ENCODE data around the gene GNAS. TPM values are rescaled to one million over a fixed set of nuclear protein-coding genes. Genes with fewer than 3 reads are reported as not detected.

The GNAS gene
- total RNA-seq, 4 donors from 2014 or later = 334 to 533 (median 451) TPM

DNA sequence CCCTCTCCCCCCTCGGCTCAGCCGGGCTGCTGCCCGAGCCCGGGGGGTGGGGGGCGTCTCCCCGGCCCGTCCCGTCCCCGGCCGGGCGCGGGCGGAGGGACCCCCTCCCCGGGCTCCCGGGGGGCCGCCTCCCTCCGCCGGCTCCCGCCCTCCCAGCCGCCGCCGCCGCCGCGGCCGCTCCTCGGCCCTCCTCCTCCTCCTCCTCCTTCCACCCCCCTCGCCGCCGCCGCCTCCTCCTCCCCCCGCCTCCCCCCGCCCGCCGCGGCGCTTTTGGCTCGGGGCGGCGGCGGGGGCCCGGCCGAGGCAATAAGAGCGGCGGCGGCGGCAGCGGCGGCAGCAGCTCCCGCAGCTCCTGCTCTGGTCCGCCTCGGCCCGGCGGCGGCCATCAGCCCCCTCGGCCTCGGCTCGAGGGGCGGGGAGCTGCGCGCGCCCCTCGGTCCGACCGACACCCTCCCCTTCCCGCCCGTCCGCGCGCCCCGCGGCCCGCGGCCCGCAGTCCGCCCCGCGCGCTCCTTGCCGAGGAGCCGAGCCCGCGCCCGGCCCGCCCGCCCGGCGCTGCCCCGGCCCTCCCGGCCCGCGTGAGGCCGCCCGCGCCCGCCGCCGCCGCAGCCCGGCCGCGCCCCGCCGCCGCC is 38.7 kb downstream of the GNAS start:
- no peaks in the 10 kb centered on the region for H3K27me3 ChIP-seq
- peak overlapping the region; percentile 98 for H3K27ac ChIP-seq
- H3K4me1 ChIP-seq = peaks cover 47% of the 10 kb centered on the region
- H3K4me3 ChIP-seq = peak overlapping the region; percentile 86
- no peaks in the 10 kb centered on the region for H3K36me3 ChIP-seq
- no peaks in the 10 kb centered on the region for H3K9me3 ChIP-seq
- WGBS = no CpG with 5 or more reads among the region's 105 CpGs
- peak; percentile 51 to 69 for TF ChIP-seq POLR2A (IDR thresholded peaks at IDR 0.05)
- TF ChIP-seq, protein P1, sequence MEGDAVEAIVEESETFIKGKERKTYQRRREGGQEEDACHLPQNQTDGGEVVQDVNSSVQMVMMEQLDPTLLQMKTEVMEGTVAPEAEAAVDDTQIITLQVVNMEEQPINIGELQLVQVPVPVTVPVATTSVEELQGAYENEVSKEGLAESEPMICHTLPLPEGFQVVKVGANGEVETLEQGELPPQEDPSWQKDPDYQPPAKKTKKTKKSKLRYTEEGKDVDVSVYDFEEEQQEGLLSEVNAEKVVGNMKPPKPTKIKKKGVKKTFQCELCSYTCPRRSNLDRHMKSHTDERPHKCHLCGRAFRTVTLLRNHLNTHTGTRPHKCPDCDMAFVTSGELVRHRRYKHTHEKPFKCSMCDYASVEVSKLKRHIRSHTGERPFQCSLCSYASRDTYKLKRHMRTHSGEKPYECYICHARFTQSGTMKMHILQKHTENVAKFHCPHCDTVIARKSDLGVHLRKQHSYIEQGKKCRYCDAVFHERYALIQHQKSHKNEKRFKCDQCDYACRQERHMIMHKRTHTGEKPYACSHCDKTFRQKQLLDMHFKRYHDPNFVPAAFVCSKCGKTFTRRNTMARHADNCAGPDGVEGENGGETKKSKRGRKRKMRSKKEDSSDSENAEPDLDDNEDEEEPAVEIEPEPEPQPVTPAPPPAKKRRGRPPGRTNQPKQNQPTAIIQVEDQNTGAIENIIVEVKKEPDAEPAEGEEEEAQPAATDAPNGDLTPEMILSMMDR (IDR thresholded peaks at IDR 0.05) = no peak
- DNase-seq (ENCODE audit: low spot score in 2 of 2) = peak; percentile 78 to 89

DNA sequence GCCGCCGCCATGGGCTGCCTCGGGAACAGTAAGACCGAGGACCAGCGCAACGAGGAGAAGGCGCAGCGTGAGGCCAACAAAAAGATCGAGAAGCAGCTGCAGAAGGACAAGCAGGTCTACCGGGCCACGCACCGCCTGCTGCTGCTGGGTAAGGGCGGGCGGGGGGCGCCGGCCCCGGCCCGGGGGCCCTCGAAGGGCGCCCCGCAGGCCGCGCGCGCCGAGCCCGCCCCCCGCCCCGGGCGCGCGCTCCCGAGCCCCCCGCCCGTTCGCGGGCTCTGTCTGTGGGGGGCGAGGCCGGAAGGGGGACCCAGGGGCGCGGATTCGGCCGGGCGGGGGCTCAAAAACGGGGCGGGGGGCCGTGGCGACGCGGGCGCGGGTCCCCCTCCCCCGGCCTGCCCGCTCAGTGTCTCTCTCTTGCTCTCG is 39.2 kb downstream of the GNAS start:
- H3K9me3 ChIP-seq = no peaks in the 10 kb centered on the region
- peak overlapping the region; percentile 86 for H3K4me3 ChIP-seq
- 0% methylated on average over 15 of the region's 55 CpGs for WGBS
- H3K27me3 ChIP-seq = no peaks in the 10 kb centered on the region
- H3K4me1 ChIP-seq = peaks cover 51% of the 10 kb centered on the region
- peak overlapping the region; percentile 98 for H3K27ac ChIP-seq
- TF ChIP-seq POLR2AphosphoS5 (IDR thresholded peaks at IDR 0.05) (no peak), POLR2A (IDR thresholded peaks at IDR 0.05) (no peak), EP300 (IDR thresholded peaks at IDR 0.05) (no peak)
- TF ChIP-seq, protein P1 (IDR thresholded peaks at IDR 0.05) = no peak
- DNase-seq (ENCODE audit: low spot score in 2 of 2) = no peak
- no peaks in the 10 kb centered on the region for H3K36me3 ChIP-seq

DNA sequence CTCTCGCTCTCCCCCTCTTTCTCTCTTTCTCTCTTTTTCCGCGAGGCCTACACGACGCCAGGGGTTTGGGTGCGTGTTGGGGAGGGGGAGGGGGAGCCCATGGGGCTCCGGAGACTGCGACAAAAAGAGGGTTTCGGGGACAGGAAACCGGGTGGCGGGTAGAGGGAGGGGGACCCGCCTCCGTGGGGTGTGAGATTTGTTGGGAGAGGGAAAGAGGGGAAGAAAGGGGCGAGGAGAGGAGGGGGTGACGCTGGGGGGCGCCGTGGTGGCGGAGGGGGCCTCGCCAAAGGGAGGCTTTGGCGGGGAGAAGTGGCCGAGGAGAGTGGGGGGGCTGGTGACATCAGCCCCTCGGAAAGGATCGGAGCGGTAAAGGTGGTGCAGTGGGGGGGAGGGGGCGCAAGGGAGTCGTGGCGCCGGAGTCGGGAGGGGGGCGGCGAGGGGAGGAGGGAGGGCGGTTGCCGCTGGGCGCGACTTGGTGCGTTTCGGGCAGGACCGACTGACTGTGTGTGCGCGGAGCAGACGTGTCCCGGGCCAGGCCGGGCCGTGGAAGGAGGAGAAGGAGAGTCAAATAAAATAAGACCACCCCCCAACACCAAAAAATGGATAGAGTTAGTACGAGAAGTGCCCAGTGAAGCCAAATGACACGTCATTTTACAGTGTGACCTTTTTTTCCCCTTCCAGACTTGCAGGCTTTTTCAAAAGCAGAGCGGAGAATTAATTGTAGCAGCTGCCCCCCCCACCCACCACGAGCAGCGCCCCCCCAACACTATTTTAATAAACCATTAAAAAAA is 39.8 kb downstream of the GNAS start:
- no peaks in the 10 kb centered on the region for H3K27me3 ChIP-seq
- peak overlapping the region; percentile 98 for H3K27ac ChIP-seq
- H3K9me3 ChIP-seq = no peaks in the 10 kb centered on the region
- H3K36me3 ChIP-seq = no peaks in the 10 kb centered on the region
- DNase-seq (ENCODE audit: low spot score in 2 of 2) = peak; percentile 87 to 88
- peak overlapping the region; percentile 86 for H3K4me3 ChIP-seq
- peaks cover 57% of the 10 kb centered on the region for H3K4me1 ChIP-seq
- under 1% methylated on average over 39 of the region's 49 CpGs for WGBS
- TF ChIP-seq POLR2A (IDR thresholded peaks at IDR 0.05) (no peak), POLR2AphosphoS5 (IDR thresholded peaks at IDR 0.05) (no peak), EP300 (IDR thresholded peaks at IDR 0.05) (no peak)
- TF ChIP-seq, protein P1 (IDR thresholded peaks at IDR 0.05) = no peak

DNA sequence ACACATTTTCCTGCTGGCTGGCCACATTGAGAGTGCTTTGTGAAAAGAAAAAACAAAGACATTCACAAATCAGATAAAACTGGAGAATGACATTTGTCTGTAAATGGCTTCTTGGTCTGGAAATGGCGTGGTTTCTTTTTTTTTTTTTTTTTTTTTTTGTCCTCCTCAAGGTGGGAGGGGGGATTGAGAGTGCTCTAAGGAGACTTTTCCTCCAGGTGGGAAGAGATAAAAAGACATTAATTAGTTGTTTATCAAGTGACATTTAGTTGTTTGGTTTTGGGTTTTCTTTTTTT is 40.4 kb downstream of the GNAS start:
- peak overlapping the region; percentile 86 for H3K4me3 ChIP-seq
- WGBS = 0% methylated on average over 1 of the region's 1 CpG

More for the DNA sequence above, 40.4 kb downstream of the GNAS start:
- Histone ChIP-seq H3K4me1 (peaks cover 60% of the 10 kb centered on the region), H3K9me3 (no peaks in the 10 kb centered on the region), H3K27ac (peak overlapping the region; percentile 98), H3K36me3 (no peaks in the 10 kb centered on the region), H3K27me3 (no peaks in the 10 kb centered on the region)
- DNase-seq (ENCODE audit: low spot score in 2 of 2) = no peak
- no peak for TF ChIP-seq POLR2A (IDR thresholded peaks at IDR 0.05)
- no peak for TF ChIP-seq EP300 (IDR thresholded peaks at IDR 0.05)
- no peak for TF ChIP-seq POLR2AphosphoS5 (IDR thresholded peaks at IDR 0.05)
- TF ChIP-seq, protein P1 (IDR thresholded peaks at IDR 0.05) = no peak

Measured in suprapubic skin (tissue), 4 donors.